ENCODE measurements around the gene WWOX.

Gene WWOX

DNA sequence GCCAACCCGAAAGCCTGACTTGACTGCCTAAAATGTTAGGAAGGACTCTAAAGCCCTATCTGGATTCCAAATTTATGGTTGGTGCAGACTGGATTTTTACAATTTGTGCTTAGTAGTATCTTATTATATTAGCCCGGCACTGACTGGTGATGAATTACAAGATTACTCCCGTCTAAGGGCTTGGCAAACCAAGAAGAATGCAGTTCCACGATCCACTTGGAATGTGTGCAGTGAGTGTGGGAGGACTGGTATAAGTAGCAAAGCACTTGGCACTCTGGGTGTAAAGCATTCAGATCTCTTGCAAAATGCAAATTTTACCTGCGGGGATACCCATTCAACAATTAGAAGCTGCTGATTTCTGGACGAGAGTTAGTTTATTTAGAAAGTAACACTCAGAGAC, 961.7 kb downstream of the WWOX start:
- TF ChIP-seq, protein P1, sequence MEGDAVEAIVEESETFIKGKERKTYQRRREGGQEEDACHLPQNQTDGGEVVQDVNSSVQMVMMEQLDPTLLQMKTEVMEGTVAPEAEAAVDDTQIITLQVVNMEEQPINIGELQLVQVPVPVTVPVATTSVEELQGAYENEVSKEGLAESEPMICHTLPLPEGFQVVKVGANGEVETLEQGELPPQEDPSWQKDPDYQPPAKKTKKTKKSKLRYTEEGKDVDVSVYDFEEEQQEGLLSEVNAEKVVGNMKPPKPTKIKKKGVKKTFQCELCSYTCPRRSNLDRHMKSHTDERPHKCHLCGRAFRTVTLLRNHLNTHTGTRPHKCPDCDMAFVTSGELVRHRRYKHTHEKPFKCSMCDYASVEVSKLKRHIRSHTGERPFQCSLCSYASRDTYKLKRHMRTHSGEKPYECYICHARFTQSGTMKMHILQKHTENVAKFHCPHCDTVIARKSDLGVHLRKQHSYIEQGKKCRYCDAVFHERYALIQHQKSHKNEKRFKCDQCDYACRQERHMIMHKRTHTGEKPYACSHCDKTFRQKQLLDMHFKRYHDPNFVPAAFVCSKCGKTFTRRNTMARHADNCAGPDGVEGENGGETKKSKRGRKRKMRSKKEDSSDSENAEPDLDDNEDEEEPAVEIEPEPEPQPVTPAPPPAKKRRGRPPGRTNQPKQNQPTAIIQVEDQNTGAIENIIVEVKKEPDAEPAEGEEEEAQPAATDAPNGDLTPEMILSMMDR (IDR thresholded peaks at IDR 0.05; ENCODE audit: low read depth, low read length) = no peak
- TF ChIP-seq POLR2A (IDR thresholded peaks at IDR 0.05; ENCODE audit: extremely low read depth, insufficient read length) = no peak
- TF ChIP-seq MYC (IDR thresholded peaks at IDR 0.05; ENCODE audit: low read depth, low read length) = no peak
- TF ChIP-seq, protein P2, sequence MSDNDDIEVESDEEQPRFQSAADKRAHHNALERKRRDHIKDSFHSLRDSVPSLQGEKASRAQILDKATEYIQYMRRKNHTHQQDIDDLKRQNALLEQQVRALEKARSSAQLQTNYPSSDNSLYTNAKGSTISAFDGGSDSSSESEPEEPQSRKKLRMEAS (IDR thresholded peaks at IDR 0.05; ENCODE audit: low read depth, low read length) = no peak
- no peak overlapping the region for H3K4me3 ChIP-seq (ENCODE audit: low read depth, low read length)
- no peak for DNase-seq (ENCODE audit: low read depth)

DNA sequence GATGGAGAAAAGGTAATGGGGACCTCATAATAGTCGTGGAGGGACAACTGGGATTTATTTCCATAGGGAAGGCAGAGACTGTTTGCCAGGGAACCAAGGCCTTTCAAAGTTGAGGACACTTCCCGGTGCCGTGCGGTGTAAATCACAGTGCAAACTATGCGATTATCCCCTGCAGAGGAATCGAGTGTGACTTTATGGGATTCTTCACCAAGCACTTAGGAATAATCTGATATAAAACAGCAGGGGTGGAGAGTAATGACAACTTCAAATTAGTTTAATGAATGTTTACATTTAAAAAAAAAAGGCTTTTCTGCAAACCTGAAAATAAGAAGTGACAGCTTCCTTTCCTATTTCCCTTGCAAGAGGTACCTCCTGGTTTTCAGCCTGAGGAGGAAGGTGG, 962.9 kb downstream of the WWOX start:
- no peak for DNase-seq (ENCODE audit: low read depth)
- no peak overlapping the region for H3K4me3 ChIP-seq (ENCODE audit: low read depth, low read length)
- TF ChIP-seq POLR2A (IDR thresholded peaks at IDR 0.05; ENCODE audit: extremely low read depth, insufficient read length) (no peak), MYC (IDR thresholded peaks at IDR 0.05; ENCODE audit: low read depth, low read length) (no peak)
- TF ChIP-seq, protein P1 (IDR thresholded peaks at IDR 0.05; ENCODE audit: low read depth, low read length) = no peak
- TF ChIP-seq, protein P2 (IDR thresholded peaks at IDR 0.05; ENCODE audit: low read depth, low read length) = no peak

DNA sequence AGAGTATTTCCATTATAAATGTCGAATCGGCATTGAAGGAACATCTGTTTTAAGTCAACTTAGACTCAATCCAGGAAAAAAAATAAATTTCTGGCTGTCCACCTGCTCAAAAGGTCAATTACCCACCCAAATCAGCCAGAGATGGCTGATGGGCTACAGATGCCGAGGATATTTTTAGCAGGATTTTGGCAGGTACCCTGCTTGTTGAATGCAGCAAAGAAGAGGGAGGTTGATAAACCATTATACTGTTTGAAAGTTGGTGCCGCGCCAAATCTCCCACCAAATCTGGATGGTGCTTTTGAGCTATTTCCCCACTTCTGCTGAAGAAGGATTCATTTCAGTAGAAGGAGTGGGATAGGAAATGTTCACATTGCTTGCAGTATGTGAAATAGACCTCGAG, 963.4 kb downstream of the WWOX start:
- H3K4me3 ChIP-seq (ENCODE audit: low read depth, low read length) = no peak overlapping the region
- DNase-seq (ENCODE audit: low read depth) = no peak
- TF ChIP-seq MYC (IDR thresholded peaks at IDR 0.05; ENCODE audit: low read depth, low read length) = no peak
- TF ChIP-seq POLR2A (IDR thresholded peaks at IDR 0.05; ENCODE audit: extremely low read depth, insufficient read length) = no peak
- TF ChIP-seq, protein P2 (IDR thresholded peaks at IDR 0.05; ENCODE audit: low read depth, low read length) = no peak

DNA sequence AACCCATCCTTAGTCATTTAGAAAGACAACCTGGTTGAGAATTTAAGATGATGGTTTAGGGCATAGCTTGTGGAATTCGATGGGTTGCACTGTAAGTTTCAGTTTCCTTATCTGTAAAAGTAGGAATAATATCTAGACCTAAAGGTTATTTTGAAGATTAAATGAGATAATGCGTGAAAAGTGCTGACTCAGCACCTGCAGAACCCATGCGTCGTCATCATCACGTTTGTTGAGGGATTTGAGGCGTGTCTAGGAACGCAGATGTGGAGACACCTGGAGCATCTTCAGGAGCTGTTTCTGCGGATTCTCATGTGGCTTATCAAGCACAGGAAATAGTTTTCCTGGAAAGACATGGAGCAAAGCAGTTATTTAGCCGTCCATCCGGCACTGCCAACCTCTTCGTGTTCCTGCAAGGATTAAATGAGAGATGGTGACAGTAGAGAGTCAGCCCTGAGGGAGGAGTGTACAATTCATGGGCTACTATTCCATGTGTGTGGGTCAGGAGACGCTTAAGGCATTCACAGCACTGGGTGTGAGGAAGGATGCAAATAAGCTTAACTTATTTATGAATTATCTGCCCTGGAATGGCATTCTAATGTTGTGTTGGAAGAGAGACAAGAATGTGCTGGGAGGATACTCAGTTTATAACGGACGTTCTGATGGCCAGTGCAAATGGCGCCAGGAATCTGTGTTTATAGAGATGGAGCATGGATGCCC, 965.0 kb downstream of the WWOX start:
- DNase-seq (ENCODE audit: low read depth) = no peak
- H3K4me3 ChIP-seq (ENCODE audit: low read depth, low read length) = no peak overlapping the region
- TF ChIP-seq, protein P1 (IDR thresholded peaks at IDR 0.05; ENCODE audit: low read depth, low read length) = no peak
- TF ChIP-seq, protein P2 (IDR thresholded peaks at IDR 0.05; ENCODE audit: low read depth, low read length) = no peak
- TF ChIP-seq POLR2A (IDR thresholded peaks at IDR 0.05; ENCODE audit: extremely low read depth, insufficient read length) (no peak), MYC (IDR thresholded peaks at IDR 0.05; ENCODE audit: low read depth, low read length) (no peak)

DNA sequence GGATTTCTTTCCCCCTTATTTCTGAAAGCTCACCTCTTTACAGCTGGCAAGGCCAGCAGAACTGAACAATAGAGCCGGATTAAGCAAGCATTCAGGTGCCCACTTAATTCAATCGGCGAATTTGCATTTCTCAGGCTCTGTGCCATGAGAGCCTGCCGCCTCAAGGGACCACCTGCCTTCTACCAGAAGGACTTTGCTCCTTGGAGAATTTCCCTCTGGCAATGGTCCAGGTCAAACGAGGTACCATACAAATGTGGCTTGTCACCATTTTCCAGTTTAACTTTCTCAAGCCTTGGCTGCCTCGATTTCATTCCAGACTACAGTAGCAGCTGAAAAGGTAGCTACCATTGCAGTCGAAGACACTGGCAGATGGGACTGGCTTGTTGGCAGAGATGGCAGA, 967.1 kb downstream of the WWOX start:
- TF ChIP-seq POLR2A (IDR thresholded peaks at IDR 0.05; ENCODE audit: extremely low read depth, insufficient read length) (no peak), MYC (IDR thresholded peaks at IDR 0.05; ENCODE audit: low read depth, low read length) (no peak)
- TF ChIP-seq, protein P2 (IDR thresholded peaks at IDR 0.05; ENCODE audit: low read depth, low read length) = no peak
- DNase-seq (ENCODE audit: low read depth) = no peak
- no peak overlapping the region for H3K4me3 ChIP-seq (ENCODE audit: low read depth, low read length)

DNA sequence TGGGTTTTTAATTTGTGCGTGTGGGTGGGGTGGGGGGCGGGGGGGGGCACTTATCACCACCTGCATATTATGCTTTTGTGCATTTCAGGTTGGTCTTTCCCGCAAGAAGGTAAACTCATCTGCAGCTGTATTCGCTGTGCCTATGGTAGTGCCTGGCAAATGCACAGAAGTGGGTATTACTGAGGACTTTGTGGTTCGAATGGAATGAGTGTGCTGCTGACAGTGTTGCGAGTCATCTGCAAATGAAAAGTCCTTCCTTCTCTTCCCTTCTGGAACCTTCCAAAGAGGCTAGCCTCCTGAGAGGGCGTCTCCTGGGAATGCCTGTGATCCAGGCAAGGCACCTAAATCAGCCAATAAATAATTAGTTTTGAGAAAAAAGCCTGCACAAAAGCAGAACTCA, 968.1 kb downstream of the WWOX start:
- no peak for DNase-seq (ENCODE audit: low read depth)
- TF ChIP-seq, protein P2 (IDR thresholded peaks at IDR 0.05; ENCODE audit: low read depth, low read length) = no peak
- TF ChIP-seq, protein P1 (IDR thresholded peaks at IDR 0.05; ENCODE audit: low read depth, low read length) = no peak
- no peak for TF ChIP-seq POLR2A (IDR thresholded peaks at IDR 0.05; ENCODE audit: extremely low read depth, insufficient read length)
- TF ChIP-seq MYC (IDR thresholded peaks at IDR 0.05; ENCODE audit: low read depth, low read length) = no peak
- no peak overlapping the region for H3K4me3 ChIP-seq (ENCODE audit: low read depth, low read length)

Measured in NB4 (cell line).